ENCODE measurements around the gene ACOT7. TPM values are rescaled to one million over a fixed set of nuclear protein-coding genes. Genes with fewer than 3 reads are reported as not detected.

ACOT7 gene
- total RNA-seq, 2 experiments from 2014 or later = 101 TPM

GRCh38 chr1:6361124-6361775 lies 32.3 kb downstream of the ACOT7 start:
- Mint-ChIP-seq H3K27me3 (no peaks in the 10 kb centered on the region), H3K9me3 (no peaks in the 10 kb centered on the region), H3K4me1 (peaks cover 76% of the 10 kb centered on the region), H3K36me3 (ENCODE audit: low read depth) (peaks cover 20% of the 10 kb centered on the region), H3K4me3 (no peak overlapping the region), H3K27ac (peak overlapping the region; percentile 96)
- ChIA-PET CTCF (interaction anchor here (0.7 to 2.8 kb wide), 9 partner anchors 13 to 157 kb away, joined by 3 to 17 read pairs (median 4); no protein-coding TSS in a partner anchor), POLR2A (no interaction called here)
- no peak for DNase-seq

GRCh38 chr1:6360517-6361070 lies 33.0 kb downstream of the ACOT7 start:
- H3K27me3 Mint-ChIP-seq = no peaks in the 10 kb centered on the region
- ChIA-PET CTCF (interaction anchor here (0.7 to 1.7 kb wide), 8 partner anchors 10 to 156 kb away, joined by 3 to 4 read pairs (median 4); no protein-coding TSS in a partner anchor), POLR2A (interaction anchor here (1.4 kb wide), 1 partner anchor 33 kb away, joined by 3 read pairs; the partner anchor contains the start of gene ACOT7)
- peak overlapping the region; percentile 96 for H3K27ac Mint-ChIP-seq
- peaks cover 73% of the 10 kb centered on the region for H3K4me1 Mint-ChIP-seq
- H3K4me3 Mint-ChIP-seq = no peak overlapping the region
- H3K9me3 Mint-ChIP-seq = no peaks in the 10 kb centered on the region
- peaks cover 17% of the 10 kb centered on the region for H3K36me3 Mint-ChIP-seq (ENCODE audit: low read depth)
- no peak for DNase-seq

- peaks cover 14% of the 10 kb centered on the region for H3K36me3 Mint-ChIP-seq (ENCODE audit: low read depth)
- POLR2A ChIA-PET = interaction anchor here (1.4 kb wide), 1 partner anchor 33 kb away, joined by 3 read pairs; the partner anchor contains the start of gene ACOT7
- peak overlapping the region; percentile 96 for H3K27ac Mint-ChIP-seq
- no peak for DNase-seq
- CTCF ChIA-PET = interaction anchor here (0.7 to 1.7 kb wide), 5 partner anchors 10 to 156 kb away, joined by 3 to 4 read pairs (median 4); no protein-coding TSS in a partner anchor
- no peaks in the 10 kb centered on the region for H3K27me3 Mint-ChIP-seq
- H3K4me1 Mint-ChIP-seq = peaks cover 69% of the 10 kb centered on the region
- no peaks in the 10 kb centered on the region for H3K9me3 Mint-ChIP-seq
- peak overlapping the region; percentile 65 for H3K4me3 Mint-ChIP-seq
Measured at GRCh38 chr1:6360117-6360496, 33.5 kb downstream of the ACOT7 start.

- Mint-ChIP-seq H3K27me3 (no peaks in the 10 kb centered on the region), H3K4me3 (peak overlapping the region; percentile 65), H3K27ac (peak overlapping the region; percentile 96), H3K9me3 (no peaks in the 10 kb centered on the region), H3K36me3 (ENCODE audit: low read depth) (peaks cover 12% of the 10 kb centered on the region), H3K4me1 (peaks cover 69% of the 10 kb centered on the region)
- DNase-seq = peak; percentile 83
- ChIA-PET POLR2A (interaction anchor here (1.4 kb wide), 1 partner anchor 34 kb away, joined by 3 read pairs; the partner anchor contains the start of gene ACOT7), CTCF (interaction anchor here (0.6 to 2.2 kb wide), 9 partner anchors 9 to 121 kb away, joined by 3 to 11 read pairs (median 4); no protein-coding TSS in a partner anchor)
Measured at GRCh38 chr1:6359216-6360116, 34.1 kb downstream of the ACOT7 start.

GRCh38 chr1:6358757-6359201 lies 34.8 kb downstream of the ACOT7 start:
- Mint-ChIP-seq H3K36me3 (ENCODE audit: low read depth) (peaks cover 9% of the 10 kb centered on the region), H3K27ac (peak overlapping the region; percentile 96), H3K9me3 (no peaks in the 10 kb centered on the region), H3K4me1 (peaks cover 66% of the 10 kb centered on the region), H3K27me3 (no peaks in the 10 kb centered on the region), H3K4me3 (peak overlapping the region; percentile 65)
- peak; percentile 72 for DNase-seq
- ChIA-PET POLR2A (no interaction called here), CTCF (interaction anchor here (0.8 to 2.2 kb wide), 6 partner anchors 10 to 120 kb away, joined by 3 to 11 read pairs (median 4); no protein-coding TSS in a partner anchor)

GRCh38 chr1:6358144-6358624 lies 35.4 kb downstream of the ACOT7 start:
- H3K4me1 Mint-ChIP-seq = peaks cover 61% of the 10 kb centered on the region
- POLR2A ChIA-PET = no interaction called here
- peak overlapping the region; percentile 96 for H3K27ac Mint-ChIP-seq
- no peaks in the 10 kb centered on the region for H3K9me3 Mint-ChIP-seq
- no peak overlapping the region for H3K4me3 Mint-ChIP-seq
- CTCF ChIA-PET = interaction anchor here (0.7 to 2.2 kb wide), 7 partner anchors 10 to 120 kb away, joined by 3 to 11 read pairs (median 4); no protein-coding TSS in a partner anchor
- H3K27me3 Mint-ChIP-seq = no peaks in the 10 kb centered on the region
- H3K36me3 Mint-ChIP-seq (ENCODE audit: low read depth) = peaks cover 3% of the 10 kb centered on the region
- peak; percentile 31 for DNase-seq

- Mint-ChIP-seq H3K27ac (peak overlapping the region; percentile 96), H3K9me3 (no peaks in the 10 kb centered on the region), H3K4me1 (peaks cover 55% of the 10 kb centered on the region), H3K27me3 (no peaks in the 10 kb centered on the region), H3K4me3 (no peak overlapping the region), H3K36me3 (ENCODE audit: low read depth) (peaks cover 2% of the 10 kb centered on the region)
- ChIA-PET CTCF (interaction anchor here (0.6 to 2.2 kb wide), 10 partner anchors 9 to 293 kb away, joined by 3 to 11 read pairs (median 4); no protein-coding TSS in a partner anchor), POLR2A (no interaction called here)
- DNase-seq = no peak
Measured at GRCh38 chr1:6357243-6357936, 36.2 kb downstream of the ACOT7 start.

- POLR2A ChIA-PET = no interaction called here
- DNase-seq = no peak
- Mint-ChIP-seq H3K4me1 (peaks cover 45% of the 10 kb centered on the region), H3K4me3 (no peak overlapping the region), H3K27me3 (no peaks in the 10 kb centered on the region), H3K9me3 (no peaks in the 10 kb centered on the region), H3K27ac (peak overlapping the region; percentile 50), H3K36me3 (ENCODE audit: low read depth) (no peaks in the 10 kb centered on the region)
- CTCF ChIA-PET = no interaction called here
Measured at GRCh38 chr1:6355621-6356020, 37.9 kb downstream of the ACOT7 start.

GRCh38 chr1:6354659-6355317 lies 38.8 kb downstream of the ACOT7 start:
- CTCF ChIA-PET = interaction anchor here (1.7 kb wide), 1 partner anchor 50 kb away, joined by 4 read pairs; no protein-coding TSS in a partner anchor
- Mint-ChIP-seq H3K9me3 (no peaks in the 10 kb centered on the region), H3K27ac (no peak overlapping the region)

GRCh38 chr1:6353955-6354658 lies 39.5 kb downstream of the ACOT7 start:
- Mint-ChIP-seq H3K4me3 (no peak overlapping the region), H3K27me3 (no peaks in the 10 kb centered on the region), H3K27ac (no peak overlapping the region), H3K9me3 (no peaks in the 10 kb centered on the region), H3K36me3 (ENCODE audit: low read depth) (no peaks in the 10 kb centered on the region), H3K4me1 (peaks cover 41% of the 10 kb centered on the region)
- POLR2A ChIA-PET = no interaction called here
- DNase-seq = no peak
- CTCF ChIA-PET = interaction anchor here (1.7 kb wide), 1 partner anchor 50 kb away, joined by 4 read pairs; no protein-coding TSS in a partner anchor

More at GRCh38 chr1:6354659-6355317, 38.8 kb downstream of the ACOT7 start:
- no peak for DNase-seq
- peaks cover 41% of the 10 kb centered on the region for H3K4me1 Mint-ChIP-seq
- POLR2A ChIA-PET = no interaction called here
- no peak overlapping the region for H3K4me3 Mint-ChIP-seq
- no peaks in the 10 kb centered on the region for H3K36me3 Mint-ChIP-seq (ENCODE audit: low read depth)
- H3K27me3 Mint-ChIP-seq = no peaks in the 10 kb centered on the region

GRCh38 chr1:6353619-6353954 lies 40.0 kb downstream of the ACOT7 start:
- Mint-ChIP-seq H3K27ac (no peak overlapping the region), H3K9me3 (no peaks in the 10 kb centered on the region), H3K4me3 (no peak overlapping the region), H3K4me1 (peaks cover 41% of the 10 kb centered on the region), H3K27me3 (no peaks in the 10 kb centered on the region), H3K36me3 (ENCODE audit: low read depth) (no peaks in the 10 kb centered on the region)
- ChIA-PET POLR2A (no interaction called here), CTCF (interaction anchor here (1.7 kb wide), 1 partner anchor 51 kb away, joined by 4 read pairs; no protein-coding TSS in a partner anchor)
- DNase-seq = no peak
